SK-N-SH (cell line): ENCODE data around the gene TULP3. TPM values are rescaled to one million over a fixed set of nuclear protein-coding genes. Genes with fewer than 3 reads are reported as not detected.

Experiments used
- CTCF ChIA-PET: fragments of 300-600, 350-600 bp; formaldehyde crosslinking; extraction: SDS; loops from one replicate; lab custom pipeline; 2021; lab: Yijun Ruan, JAX
- POLR2A ChIA-PET: fragments of 350-600 bp; sonication (Branson Sonifier 250); formaldehyde crosslinking; extraction: SDS; loops from one replicate; lab custom pipeline; 2020; ENCODE audit warnings: antibody characterized with exemption, inconsistent platforms; lab: Yijun Ruan, JAX
- DNase-seq: peaks from one replicate; pipeline ENCODE4 v3.0.0; 2012
- H2AFZ ChIP-seq: fragments of 200-600 bp; sonication (generic); 2 replicates; pipeline ENCODE4 v1.8.1; 2016; ENCODE audit warnings: antibody characterized with exemption, mild to moderate bottlenecking, low read depth
- H3F3A ChIP-seq: fragments of 200-600 bp; sonication (generic); replicated peaks from 2 replicates; pipeline ENCODE3; 2016; ENCODE audit warnings: antibody characterized with exemption, mild to moderate bottlenecking; ENCODE audit not compliant: insufficient read depth
- H3K27ac ChIP-seq, 2 experiments: fragments of 200-500 bp in 1 of 2; fragments of 200-600 bp in 1 of 2; sonication (Bioruptor generic) in 1 of 2; sonication (generic), shearing (Covaris generic) in 1 of 2; 2 replicates each; pipeline versions ENCODE4 v1.5.1 to v1.6.1; 2014 to 2016; ENCODE audit warnings: low read depth in 2 of 2, inconsistent platforms in 1 of 2, low read length in 1 of 2, mild to moderate bottlenecking in 1 of 2, mixed read lengths in 1 of 2
- H3K27me3 ChIP-seq: fragments of 200-600 bp; sonication (generic), shearing (Covaris generic); 2 replicates; pipeline ENCODE4 v1.6.1; 2016; ENCODE audit warnings: mixed run types; ENCODE audit not compliant: insufficient read depth
- H3K36me3 ChIP-seq, 2 experiments: fragments of 200-500 bp in 1 of 2; fragments of 200-600 bp in 1 of 2; sonication (Bioruptor generic) in 1 of 2; sonication (generic) in 1 of 2; replicated peaks in 1 of 2; 2 replicates each; pipeline versions ENCODE3 to v1.5.1; 2014 to 2016; ENCODE audit warnings: low read length in 1 of 2, mild to moderate bottlenecking in 1 of 2; ENCODE audit not compliant: insufficient read depth in 2 of 2, control insufficient read depth in 1 of 2
- H3K4me1 ChIP-seq, 2 experiments: fragments of 200-500 bp in 1 of 2; fragments of 200-600 bp in 1 of 2; sonication (Bioruptor generic) in 1 of 2; sonication (generic), shearing (Covaris generic) in 1 of 2; 2 replicates each; pipeline versions ENCODE4 v1.5.1 to v1.6.1; 2014 to 2016; ENCODE audit warnings: low read depth in 1 of 2, low read length in 1 of 2, mixed run types in 1 of 2; ENCODE audit not compliant: insufficient read depth in 2 of 2, control insufficient read depth in 1 of 2
- H3K4me2 ChIP-seq: fragments of 200-600 bp; sonication (generic), shearing (Covaris generic); 2 replicates; pipeline ENCODE4 v1.6.1; 2017; ENCODE audit warnings: mixed run types
- H3K4me3 ChIP-seq, 2 experiments: fragments of 200-500 bp in 1 of 2; fragments of 200-600 bp in 1 of 2; sonication (Bioruptor generic) in 1 of 2; sonication (generic), shearing (Covaris generic) in 1 of 2; 2 replicates each; pipeline versions ENCODE4 v1.5.1 to v1.8.1; 2014 to 2016; ENCODE audit warnings: low read depth in 2 of 2, inconsistent platforms in 1 of 2, low read length in 1 of 2, mild to moderate bottlenecking in 1 of 2, mixed read lengths in 1 of 2, moderate library complexity in 1 of 2
- H3K79me2 ChIP-seq: fragments of 200-600 bp; sonication (generic); 2 replicates; pipeline ENCODE4 v1.8.1; 2017; ENCODE audit warnings: mild to moderate bottlenecking; ENCODE audit not compliant: insufficient read depth
- H3K9ac ChIP-seq: fragments of 200-600 bp; sonication (generic); 2 replicates; pipeline ENCODE4 v1.6.1; 2017; ENCODE audit warnings: mixed run types
- H3K9me2 ChIP-seq: fragments of 200-600 bp; sonication (generic); 2 replicates; pipeline ENCODE4 v1.6.1; 2017; ENCODE audit warnings: mixed run types
- H3K9me3 ChIP-seq: fragments of 200-600 bp; sonication (generic); 2 replicates; pipeline ENCODE4 v1.6.1; 2017; ENCODE audit warnings: mixed run types, mild to moderate bottlenecking, moderate library complexity
- H4K20me1 ChIP-seq: fragments of 200-600 bp; sonication (generic); 2 replicates; pipeline ENCODE4 v1.6.1; 2017; ENCODE audit warnings: mild to moderate bottlenecking, mixed run types; ENCODE audit not compliant: insufficient read depth
- CHD2 ChIP-seq: fragments of 150-350 bp; IDR thresholded peaks from 2 replicates; pipeline ENCODE4 v1.6.1; 2018; ENCODE audit warnings: low read length; ENCODE audit not compliant: partially characterized antibody
- ELF1 ChIP-seq: IDR thresholded peaks from 2 replicates; pipeline ENCODE4 v1.4.0; 2012
- EZH2phosphoT487 ChIP-seq: fragments of 200-600 bp; sonication (generic); IDR thresholded peaks from 2 replicates; pipeline ENCODE4 v1.6.1; 2017; ENCODE audit warnings: low read depth, mixed run types, mild to moderate bottlenecking, antibody characterized with exemption, moderate library complexity, borderline replicate concordance
- FOSL2 ChIP-seq: IDR thresholded peaks from 2 replicates; pipeline ENCODE4 v1.4.0; 2012; ENCODE audit warnings: low read depth, mild to moderate bottlenecking, moderate library complexity, borderline replicate concordance
- FOXJ3 ChIP-seq: sonication (generic); formaldehyde crosslinking; IDR thresholded peaks from 2 replicates; pipeline ENCODE4 v1.5.1; 2020; ENCODE audit warnings: mild to moderate bottlenecking, missing genetic modification reagents
- GATA2 ChIP-seq: sonication (generic); formaldehyde crosslinking; IDR thresholded peaks from 2 replicates; pipeline ENCODE4 v1.5.0; 2020; ENCODE audit warnings: mild to moderate bottlenecking, missing genetic modification reagents
- JUND ChIP-seq: IDR thresholded peaks from 2 replicates; pipeline ENCODE4 v1.4.0; 2012
- MEF2A ChIP-seq: IDR thresholded peaks from 2 replicates; pipeline ENCODE4 v1.4.0; 2012; ENCODE audit warnings: low read depth, borderline replicate concordance
- MXI1 ChIP-seq: IDR thresholded peaks from 2 replicates; pipeline ENCODE4 v1.6.1; 2012; ENCODE audit warnings: mild to moderate bottlenecking, low read depth, low read length, improper control_type of control experiment
- NFIC ChIP-seq: IDR thresholded peaks from 2 replicates; pipeline ENCODE4 v1.4.0; 2012; ENCODE audit warnings: borderline replicate concordance
- POLR2AphosphoS5 ChIP-seq: IDR thresholded peaks from 2 replicates; pipeline ENCODE4 v1.6.1; 2012; ENCODE audit warnings: low read depth, low read length
- RCOR1 ChIP-seq: fragments of 150-350 bp; IDR thresholded peaks from 2 replicates; pipeline ENCODE4 v1.6.1; 2017; ENCODE audit warnings: antibody characterized with exemption, low read length
- RFX5 ChIP-seq: IDR thresholded peaks from 2 replicates; pipeline ENCODE4 v1.6.1; 2012; ENCODE audit warnings: mild to moderate bottlenecking, improper control_type of control experiment, low read length
- RXRA ChIP-seq: IDR thresholded peaks from 2 replicates; pipeline ENCODE4 v1.4.0; 2012; ENCODE audit warnings: low read depth, mild to moderate bottlenecking, borderline replicate concordance
- SIN3A ChIP-seq: IDR thresholded peaks from 2 replicates; pipeline ENCODE4 v1.6.1; 2012; ENCODE audit warnings: low read depth, mild to moderate bottlenecking, low read length, moderate library complexity, borderline replicate concordance
- TCF12 ChIP-seq: IDR thresholded peaks from 2 replicates; pipeline ENCODE4 v1.4.0; 2012
- TEAD4 ChIP-seq: IDR thresholded peaks from 2 replicates; pipeline ENCODE4 v1.4.0; 2012; ENCODE audit warnings: mild to moderate bottlenecking, borderline replicate concordance; ENCODE audit not compliant: insufficient read depth
- WGBS: methylation state at CpG from one replicate; pipeline ENCODE4 v1.1.6; 2017; ENCODE audit warnings: low lambda C conversion rate; 5-methylcytosine and 5-hydroxymethylcytosine counted together
- polyA plus RNA-seq, 3 experiments: library from polyadenylated mRNA; depleted of rRNA; stranded (reverse); fragments of >200 nt; gene quantifications; 2 replicates each; pipeline ENCODE4 v1.2.3, GENCODE V29; 2012
- TF ChIP-seq, protein P1 (sequence below): IDR thresholded peaks from 2 replicates; pipeline ENCODE4 v1.4.0; 2012; ENCODE audit warnings: low read depth, borderline replicate concordance
- TF ChIP-seq, protein P2 (sequence below): IDR thresholded peaks from 2 replicates; pipeline ENCODE4 v1.4.0; 2012; ENCODE audit warnings: low read depth
- TF ChIP-seq, protein P3 (sequence below): IDR thresholded peaks from 2 replicates; pipeline ENCODE4 v1.6.1; 2012; ENCODE audit warnings: mild to moderate bottlenecking, low read depth, low read length, moderate library complexity

TULP3 gene
- polyA plus RNA-seq, 1 of the 3 experiments (the other 2 are of a cell fraction) = 22.6 TPM

DNA sequence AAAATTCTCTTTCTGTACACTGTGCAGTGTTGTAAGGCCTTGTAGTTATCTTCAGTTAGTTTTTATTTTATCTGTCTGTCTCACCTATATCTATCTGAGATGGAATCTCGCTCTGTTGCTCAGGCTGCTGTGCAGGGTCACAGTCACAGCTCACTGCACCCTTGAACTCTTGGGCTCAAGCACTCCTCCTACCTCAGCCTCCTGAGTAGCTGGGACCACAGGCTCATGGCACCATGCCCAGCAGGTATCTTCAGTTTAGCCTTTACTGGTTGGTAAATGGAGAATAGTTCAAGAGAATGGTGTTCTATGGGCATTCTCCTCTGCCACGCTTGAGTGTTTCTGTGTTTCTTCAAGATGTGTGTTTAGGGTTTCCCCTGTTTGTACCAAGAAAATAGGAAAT is 13.6 kb downstream of the TULP3 start:
- Histone ChIP-seq H2AFZ (no peak overlapping the region), H3K79me2 (peaks cover 95% of the 10 kb centered on the region)
- 94% methylated on average over 2 of the region's 2 CpGs for WGBS

DNA sequence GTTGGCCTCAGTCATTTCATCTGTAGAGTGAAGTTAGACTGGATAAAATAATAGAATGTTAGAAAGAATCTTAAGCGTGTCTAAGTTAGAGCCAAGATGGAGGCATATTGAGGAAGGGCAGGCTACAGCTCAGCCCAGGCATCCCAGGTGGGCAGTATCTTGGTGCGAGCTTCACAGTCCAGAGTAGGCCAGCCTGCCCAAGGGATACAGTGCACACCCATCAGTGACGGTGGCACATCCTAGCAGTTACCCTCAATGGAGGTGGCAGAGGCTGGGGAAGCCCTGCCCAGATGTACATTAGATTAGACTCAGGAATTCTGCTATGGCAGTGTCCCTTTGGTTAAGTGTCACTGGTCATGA is 21.5 kb downstream of the TULP3 start:
- H3K9me2 ChIP-seq = no peaks in the 10 kb centered on the region
- DNase-seq = no peak
- 90% methylated on average over 3 of the region's 3 CpGs for WGBS
- H3K9me3 ChIP-seq = no peaks in the 10 kb centered on the region
- H4K20me1 ChIP-seq = no peaks in the 10 kb centered on the region
- POLR2A ChIA-PET = no interaction called here
- H3K27ac ChIP-seq = peak overlapping the region in 1 of 2 experiments; percentile 11; a peak in 1 of 4 replicates
- no peak overlapping the region for H3K4me3 ChIP-seq
- H3K4me2 ChIP-seq = no peak overlapping the region
- H3K36me3 ChIP-seq = peaks cover 4 to 51% of the 10 kb centered on the region in 2 experiments
- peaks cover 7% of the 10 kb centered on the region for H3F3A ChIP-seq
- TF ChIP-seq NFIC = no peak
- H3K79me2 ChIP-seq = peaks cover 24% of the 10 kb centered on the region
- no peaks in the 10 kb centered on the region; a peak in 1 of 4 replicates for H3K4me1 ChIP-seq
- no peak overlapping the region for H3K9ac ChIP-seq
- no peaks in the 10 kb centered on the region for H3K27me3 ChIP-seq
- H2AFZ ChIP-seq = no peak overlapping the region
- CTCF ChIA-PET = interaction anchor here (1.2 to 1.4 kb wide), 3 partner anchors 32 to 122 kb away, joined by 3 to 9 read pairs (median 3); no protein-coding TSS in a partner anchor

More for the DNA sequence above, 13.6 kb downstream of the TULP3 start:
- no peak overlapping the region for H3K4me2 ChIP-seq
- ChIA-PET POLR2A (interaction anchor here (0.7 kb wide), 1 partner anchor 14 kb away, joined by 3 read pairs; no protein-coding TSS in a partner anchor), CTCF (interaction anchor here (0.6 to 0.8 kb wide), 2 partner anchors 101 to 582 kb away, joined by 3 to 4 read pairs; no protein-coding TSS in a partner anchor)
- no peak overlapping the region for H3K9ac ChIP-seq
- no peaks in the 10 kb centered on the region for H3K9me2 ChIP-seq
- H3K9me3 ChIP-seq = no peaks in the 10 kb centered on the region
- no peak overlapping the region for H3K4me3 ChIP-seq
- H3K27me3 ChIP-seq = no peaks in the 10 kb centered on the region
- H3F3A ChIP-seq = peaks cover 13% of the 10 kb centered on the region
- TF ChIP-seq TEAD4 (no peak), SIN3A (no peak), RXRA (no peak), POLR2AphosphoS5 (no peak), RFX5 (no peak), TCF12 (no peak), EZH2phosphoT487 (no peak), RCOR1 (no peak), JUND (no peak), MEF2A (no peak), ELF1 (no peak), GATA2 (CRISPR knock-in tag) (no peak), CHD2 (no peak), MXI1 (no peak), FOXJ3 (no peak), FOSL2 (no peak)
- TF ChIP-seq, protein P1, sequence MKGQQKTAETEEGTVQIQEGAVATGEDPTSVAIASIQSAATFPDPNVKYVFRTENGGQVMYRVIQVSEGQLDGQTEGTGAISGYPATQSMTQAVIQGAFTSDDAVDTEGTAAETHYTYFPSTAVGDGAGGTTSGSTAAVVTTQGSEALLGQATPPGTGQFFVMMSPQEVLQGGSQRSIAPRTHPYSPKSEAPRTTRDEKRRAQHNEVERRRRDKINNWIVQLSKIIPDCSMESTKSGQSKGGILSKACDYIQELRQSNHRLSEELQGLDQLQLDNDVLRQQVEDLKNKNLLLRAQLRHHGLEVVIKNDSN = no peak
- TF ChIP-seq, protein P2, sequence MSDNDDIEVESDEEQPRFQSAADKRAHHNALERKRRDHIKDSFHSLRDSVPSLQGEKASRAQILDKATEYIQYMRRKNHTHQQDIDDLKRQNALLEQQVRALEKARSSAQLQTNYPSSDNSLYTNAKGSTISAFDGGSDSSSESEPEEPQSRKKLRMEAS = no peak
- TF ChIP-seq, protein P3, sequence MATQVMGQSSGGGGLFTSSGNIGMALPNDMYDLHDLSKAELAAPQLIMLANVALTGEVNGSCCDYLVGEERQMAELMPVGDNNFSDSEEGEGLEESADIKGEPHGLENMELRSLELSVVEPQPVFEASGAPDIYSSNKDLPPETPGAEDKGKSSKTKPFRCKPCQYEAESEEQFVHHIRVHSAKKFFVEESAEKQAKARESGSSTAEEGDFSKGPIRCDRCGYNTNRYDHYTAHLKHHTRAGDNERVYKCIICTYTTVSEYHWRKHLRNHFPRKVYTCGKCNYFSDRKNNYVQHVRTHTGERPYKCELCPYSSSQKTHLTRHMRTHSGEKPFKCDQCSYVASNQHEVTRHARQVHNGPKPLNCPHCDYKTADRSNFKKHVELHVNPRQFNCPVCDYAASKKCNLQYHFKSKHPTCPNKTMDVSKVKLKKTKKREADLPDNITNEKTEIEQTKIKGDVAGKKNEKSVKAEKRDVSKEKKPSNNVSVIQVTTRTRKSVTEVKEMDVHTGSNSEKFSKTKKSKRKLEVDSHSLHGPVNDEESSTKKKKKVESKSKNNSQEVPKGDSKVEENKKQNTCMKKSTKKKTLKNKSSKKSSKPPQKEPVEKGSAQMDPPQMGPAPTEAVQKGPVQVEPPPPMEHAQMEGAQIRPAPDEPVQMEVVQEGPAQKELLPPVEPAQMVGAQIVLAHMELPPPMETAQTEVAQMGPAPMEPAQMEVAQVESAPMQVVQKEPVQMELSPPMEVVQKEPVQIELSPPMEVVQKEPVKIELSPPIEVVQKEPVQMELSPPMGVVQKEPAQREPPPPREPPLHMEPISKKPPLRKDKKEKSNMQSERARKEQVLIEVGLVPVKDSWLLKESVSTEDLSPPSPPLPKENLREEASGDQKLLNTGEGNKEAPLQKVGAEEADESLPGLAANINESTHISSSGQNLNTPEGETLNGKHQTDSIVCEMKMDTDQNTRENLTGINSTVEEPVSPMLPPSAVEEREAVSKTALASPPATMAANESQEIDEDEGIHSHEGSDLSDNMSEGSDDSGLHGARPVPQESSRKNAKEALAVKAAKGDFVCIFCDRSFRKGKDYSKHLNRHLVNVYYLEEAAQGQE = no peak
- no peaks in the 10 kb centered on the region for H3K36me3 ChIP-seq
- H3K27ac ChIP-seq = no peak overlapping the region
- H3K4me1 ChIP-seq = peaks cover 0 to 6% of the 10 kb centered on the region in 2 experiments; a peak in 2 of 4 replicates
- H4K20me1 ChIP-seq = peaks cover 39% of the 10 kb centered on the region; the same call in 1 of the 2 replicates
- no peak for DNase-seq
